HepG2 (cell line): Measurements from ENCODE around the gene NFIC. TPM values are rescaled to one million over a fixed set of nuclear protein-coding genes. Genes with fewer than 3 reads are reported as not detected.

Experiments used
- CBX2 ChIP-seq, 2 experiments: fragments of 200-600 bp in 1 of 2; sonication (generic); formaldehyde crosslinking in 1 of 2; IDR thresholded peaks; 2 replicates each; pipeline versions ENCODE4 v1.7.0 to v1.8.1; 2018 to 2022; ENCODE audit warnings: low read depth in 2 of 2, low read length in 1 of 2, mild to moderate bottlenecking in 1 of 2, missing genetic modification reagents in 1 of 2
- CHCHD3 ChIP-seq: sonication (generic); formaldehyde crosslinking; IDR thresholded peaks from 2 replicates; pipeline ENCODE4 v1.8.0; 2022; ENCODE audit warnings: mild to moderate bottlenecking, missing genetic modification reagents, moderate library complexity
- FLYWCH1 ChIP-seq: sonication (generic); formaldehyde crosslinking; IDR thresholded peaks from 2 replicates; pipeline ENCODE4 v1.8.1; 2023; ENCODE audit warnings: mild to moderate bottlenecking, missing genetic modification reagents
- ISL2 ChIP-seq: sonication (generic); formaldehyde crosslinking; IDR thresholded peaks from 2 replicates; pipeline ENCODE4 v1.5.0; 2020; ENCODE audit warnings: missing genetic modification reagents
- MTA1 ChIP-seq: sonication (generic); formaldehyde crosslinking; IDR thresholded peaks from 2 replicates; pipeline ENCODE4 v1.4.0; 2020; ENCODE audit warnings: missing genetic modification reagents, mild to moderate bottlenecking, borderline replicate concordance
- MXI1 ChIP-seq: IDR thresholded peaks from 3 replicates; pipeline ENCODE4 v1.6.1; 2012; ENCODE audit warnings: low read depth, low read length, inconsistent platforms, borderline replicate concordance
- PHF8 ChIP-seq: sonication (generic); formaldehyde crosslinking; IDR thresholded peaks from 2 replicates; pipeline ENCODE4 v1.5.0; 2020; ENCODE audit warnings: missing genetic modification reagents
- SKI ChIP-seq: fragments of 450-650 bp; IDR thresholded peaks from one replicate; pipeline ENCODE4 v1.6.1; 2018; ENCODE audit warnings: mild to moderate bottlenecking; ENCODE audit not compliant: partially characterized antibody
- SRSF1 ChIP-seq: fragments of 200-400 bp; formaldehyde crosslinking; optimal IDR thresholded peaks from 2 replicates; pipeline ENCODE3; 2017; ENCODE audit warnings: mild to moderate bottlenecking, low read depth, low read length, moderate library complexity
- ZBTB20 ChIP-seq: sonication (generic); formaldehyde crosslinking; IDR thresholded peaks from 2 replicates; pipeline ENCODE4 v1.8.1; 2023; ENCODE audit warnings: missing genetic modification reagents, low read depth, mild to moderate bottlenecking, borderline replicate concordance
- ZBTB3 ChIP-seq: sonication (generic); formaldehyde crosslinking; IDR thresholded peaks from 2 replicates; pipeline ENCODE4 v1.4.0; 2020; ENCODE audit warnings: low read depth, mild to moderate bottlenecking, moderate library complexity, missing genetic modification reagents, borderline replicate concordance
- ZFP62 ChIP-seq: sonication (generic); formaldehyde crosslinking; IDR thresholded peaks from 2 replicates; pipeline ENCODE4 v1.4.0; 2020; ENCODE audit warnings: missing genetic modification reagents
- ZNF260 ChIP-seq: sonication (generic); formaldehyde crosslinking; IDR thresholded peaks from 2 replicates; pipeline ENCODE4 v1.4.0; 2020; ENCODE audit warnings: missing genetic modification reagents, low read depth, mild to moderate bottlenecking, borderline replicate concordance
- ZNF543 ChIP-seq: sonication (generic); formaldehyde crosslinking; IDR thresholded peaks from 2 replicates; pipeline ENCODE4 v1.4.0; 2020; ENCODE audit warnings: mild to moderate bottlenecking, missing genetic modification reagents
- ZNF614 ChIP-seq: IDR thresholded peaks from 2 replicates; pipeline ENCODE4 v1.6.1; 2018; ENCODE audit warnings: missing biosample characterization, missing genetic modification reagents, inconsistent platforms, borderline replicate concordance
- ZNF720 ChIP-seq: sonication (generic); formaldehyde crosslinking; IDR thresholded peaks from 2 replicates; pipeline ENCODE4 v1.4.0; 2020; ENCODE audit warnings: missing genetic modification reagents
- ZNF746 ChIP-seq: sonication (generic); formaldehyde crosslinking; IDR thresholded peaks from 2 replicates; pipeline ENCODE4 v1.8.0; 2022; ENCODE audit warnings: mild to moderate bottlenecking, missing genetic modification reagents
- polyA plus RNA-seq, 8 experiments: library from polyadenylated mRNA; depleted of rRNA in 3 of 8; stranded (reverse) in 7 of 8; unstranded in 1 of 8; fragments of >200 nt; fragmentation: Illumina TruSeq in 4 of 8; extraction: Trizol in 4 of 8; gene quantifications; 2 replicates each; pipeline versions ENCODE4 v1.2.1 to v1.2.3, GENCODE V29; 2011 to 2016; ENCODE audit warnings: low read depth in 4 of 8, missing spikeins in 1 of 8, mixed read lengths in 1 of 8; ENCODE audit not compliant: insufficient read depth in 1 of 8
- total RNA-seq, 5 experiments: library from RNA; depleted of rRNA; stranded (reverse); fragments of >200 nt; fragmentation: Illumina TruSeq; extraction: Trizol; gene quantifications; 2 replicates each; pipeline ENCODE4 v1.2.3, GENCODE V29; 2016; ENCODE audit warnings: low read depth in 1 of 5
- TF ChIP-seq, protein P1 (sequence below): sonication (generic); formaldehyde crosslinking; conservative IDR thresholded peaks from 2 replicates; pipeline ENCODE4 v1.8.0; 2022; ENCODE audit warnings: mild to moderate bottlenecking, moderate library complexity, missing genetic modification reagents
- TF ChIP-seq, protein P2 (sequence below): sonication (generic); formaldehyde crosslinking; IDR thresholded peaks from 2 replicates; pipeline ENCODE4 v1.5.0; 2020; ENCODE audit warnings: missing genetic modification reagents
- TF ChIP-seq, protein P3 (sequence below): sonication (generic); formaldehyde crosslinking; IDR thresholded peaks from 2 replicates; pipeline ENCODE4 v1.4.0; 2020; ENCODE audit warnings: missing genetic modification reagents, mild to moderate bottlenecking, borderline replicate concordance
- TF ChIP-seq, protein P4 (sequence below): sonication (generic); formaldehyde crosslinking; IDR thresholded peaks from 2 replicates; pipeline ENCODE4 v1.5.1; 2020; ENCODE audit warnings: missing genetic modification reagents, mild to moderate bottlenecking, borderline replicate concordance

Gene NFIC
- total and polyA plus RNA-seq, 2 of the 13 experiments (the other 11 are each of a cell fraction or from before 2014, with no cell fraction given) = 1.3 to 2.5 TPM

DNA sequence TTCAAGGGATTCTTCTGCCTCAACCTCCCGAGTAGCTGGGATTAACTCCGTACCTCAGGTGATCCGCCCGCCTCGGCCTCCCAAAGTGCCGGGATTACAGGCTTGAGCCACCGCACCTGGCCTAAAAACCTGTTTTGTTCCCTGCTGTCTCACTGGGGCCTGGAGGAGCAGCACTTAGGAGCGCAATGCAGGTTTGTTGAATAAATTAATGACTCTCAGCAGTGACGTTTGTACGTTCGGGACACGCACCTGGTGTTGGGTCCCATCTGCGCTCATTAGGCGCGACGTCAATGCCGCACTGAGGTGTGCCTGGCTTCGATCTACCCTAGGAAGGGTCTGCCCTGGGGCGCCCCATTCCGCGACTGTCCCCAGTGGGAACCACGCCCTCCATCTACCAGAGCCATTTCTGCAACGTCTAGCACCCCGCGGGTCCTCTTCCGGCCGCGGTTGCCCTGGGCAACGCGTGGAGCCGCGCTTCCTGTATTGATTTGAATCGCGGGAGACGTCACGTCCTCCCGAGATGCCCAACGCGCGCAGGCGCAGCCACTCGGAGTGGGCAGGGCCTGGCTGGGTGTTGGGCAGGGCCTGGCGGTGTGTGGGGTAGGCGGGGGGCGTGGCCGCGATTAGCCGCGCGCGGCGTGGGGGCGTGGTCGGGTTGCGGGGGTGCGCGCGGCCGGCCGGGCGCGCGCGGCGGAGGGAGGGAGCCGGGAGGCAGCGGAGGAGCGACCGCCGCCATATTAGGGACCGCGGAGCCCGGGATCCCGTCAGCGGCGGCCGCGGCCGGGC, 139.4 kb downstream of the NFIC start, which contains the start of gene FZR1 (continued):
- TF ChIP-seq ZNF720 (CRISPR knock-in tag) (no peak), ZBTB3 (CRISPR knock-in tag) (no peak), PHF8 (CRISPR knock-in tag) (peak; percentile 61), ZFP62 (CRISPR knock-in tag) (no peak), SKI (peak; percentile 36), ZNF746 (no peak), ISL2 (CRISPR knock-in tag) (no peak), CHCHD3 (CRISPR knock-in tag) (no peak; the same call in none of the 2 replicates), MXI1 (peak; percentile 96; the same call in 2 of the 3 replicates), MTA1 (CRISPR knock-in tag) (no peak), CBX2 (IDR thresholded peaks at IDR 0.05; ENCODE audit: low read depth, low read length) (no peak), CBX2 (CRISPR knock-in tag; IDR thresholded peaks at IDR 0.05; ENCODE audit: low read depth) (no peak), ZNF543 (CRISPR knock-in tag) (no peak), ZNF260 (CRISPR knock-in tag) (no peak), ZNF614 (CRISPR knock-in tag) (peak; percentile 69; the same call in 1 of the 2 replicates), FLYWCH1 (CRISPR knock-in tag) (no peak), ZBTB20 (no peak), SRSF1 (no peak)
- TF ChIP-seq, protein P1, sequence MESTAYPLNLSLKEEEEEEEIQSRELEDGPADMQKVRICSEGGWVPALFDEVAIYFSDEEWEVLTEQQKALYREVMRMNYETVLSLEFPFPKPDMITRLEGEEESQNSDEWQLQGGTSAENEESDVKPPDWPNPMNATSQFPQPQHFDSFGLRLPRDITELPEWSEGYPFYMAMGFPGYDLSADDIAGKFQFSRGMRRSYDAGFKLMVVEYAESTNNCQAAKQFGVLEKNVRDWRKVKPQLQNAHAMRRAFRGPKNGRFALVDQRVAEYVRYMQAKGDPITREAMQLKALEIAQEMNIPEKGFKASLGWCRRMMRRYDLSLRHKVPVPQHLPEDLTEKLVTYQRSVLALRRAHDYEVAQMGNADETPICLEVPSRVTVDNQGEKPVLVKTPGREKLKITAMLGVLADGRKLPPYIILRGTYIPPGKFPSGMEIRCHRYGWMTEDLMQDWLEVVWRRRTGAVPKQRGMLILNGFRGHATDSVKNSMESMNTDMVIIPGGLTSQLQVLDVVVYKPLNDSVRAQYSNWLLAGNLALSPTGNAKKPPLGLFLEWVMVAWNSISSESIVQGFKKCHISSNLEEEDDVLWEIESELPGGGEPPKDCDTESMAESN (CRISPR knock-in tag) = peak; percentile 82
- TF ChIP-seq, protein P2, sequence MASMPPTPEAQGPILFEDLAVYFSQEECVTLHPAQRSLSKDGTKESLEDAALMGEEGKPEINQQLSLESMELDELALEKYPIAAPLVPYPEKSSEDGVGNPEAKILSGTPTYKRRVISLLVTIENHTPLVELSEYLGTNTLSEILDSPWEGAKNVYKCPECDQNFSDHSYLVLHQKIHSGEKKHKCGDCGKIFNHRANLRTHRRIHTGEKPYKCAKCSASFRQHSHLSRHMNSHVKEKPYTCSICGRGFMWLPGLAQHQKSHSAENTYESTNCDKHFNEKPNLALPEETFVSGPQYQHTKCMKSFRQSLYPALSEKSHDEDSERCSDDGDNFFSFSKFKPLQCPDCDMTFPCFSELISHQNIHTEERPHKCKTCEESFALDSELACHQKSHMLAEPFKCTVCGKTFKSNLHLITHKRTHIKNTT (CRISPR knock-in tag) = 0 out of 2 replicates have a peak, but pooled peaks have one; percentile 18
- TF ChIP-seq, protein P3, sequence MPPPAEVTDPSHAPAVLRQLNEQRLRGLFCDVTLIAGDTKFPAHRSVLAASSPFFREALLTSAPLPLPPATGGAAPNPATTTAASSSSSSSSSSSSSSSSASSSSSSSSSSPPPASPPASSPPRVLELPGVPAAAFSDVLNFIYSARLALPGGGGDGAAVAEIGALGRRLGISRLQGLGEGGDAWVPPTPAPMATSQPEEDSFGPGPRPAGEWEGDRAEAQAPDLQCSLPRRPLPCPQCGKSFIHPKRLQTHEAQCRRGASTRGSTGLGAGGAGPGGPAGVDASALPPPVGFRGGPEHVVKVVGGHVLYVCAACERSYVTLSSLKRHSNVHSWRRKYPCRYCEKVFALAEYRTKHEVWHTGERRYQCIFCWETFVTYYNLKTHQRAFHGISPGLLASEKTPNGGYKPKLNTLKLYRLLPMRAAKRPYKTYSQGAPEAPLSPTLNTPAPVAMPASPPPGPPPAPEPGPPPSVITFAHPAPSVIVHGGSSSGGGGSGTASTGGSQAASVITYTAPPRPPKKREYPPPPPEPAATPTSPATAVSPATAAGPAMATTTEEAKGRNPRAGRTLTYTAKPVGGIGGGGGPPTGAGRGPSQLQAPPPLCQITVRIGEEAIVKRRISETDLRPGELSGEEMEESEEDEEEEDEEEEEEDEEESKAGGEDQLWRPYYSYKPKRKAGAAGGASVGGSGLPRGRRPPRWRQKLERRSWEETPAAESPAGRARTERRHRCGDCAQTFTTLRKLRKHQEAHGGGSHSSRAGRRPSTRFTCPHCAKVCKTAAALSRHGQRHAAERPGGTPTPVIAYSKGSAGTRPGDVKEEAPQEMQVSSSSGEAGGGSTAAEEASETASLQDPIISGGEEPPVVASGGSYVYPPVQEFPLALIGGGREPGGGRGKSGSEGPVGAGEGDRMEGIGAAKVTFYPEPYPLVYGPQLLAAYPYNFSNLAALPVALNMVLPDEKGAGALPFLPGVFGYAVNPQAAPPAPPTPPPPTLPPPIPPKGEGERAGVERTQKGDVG (CRISPR knock-in tag) = no peak
- TF ChIP-seq, protein P4, sequence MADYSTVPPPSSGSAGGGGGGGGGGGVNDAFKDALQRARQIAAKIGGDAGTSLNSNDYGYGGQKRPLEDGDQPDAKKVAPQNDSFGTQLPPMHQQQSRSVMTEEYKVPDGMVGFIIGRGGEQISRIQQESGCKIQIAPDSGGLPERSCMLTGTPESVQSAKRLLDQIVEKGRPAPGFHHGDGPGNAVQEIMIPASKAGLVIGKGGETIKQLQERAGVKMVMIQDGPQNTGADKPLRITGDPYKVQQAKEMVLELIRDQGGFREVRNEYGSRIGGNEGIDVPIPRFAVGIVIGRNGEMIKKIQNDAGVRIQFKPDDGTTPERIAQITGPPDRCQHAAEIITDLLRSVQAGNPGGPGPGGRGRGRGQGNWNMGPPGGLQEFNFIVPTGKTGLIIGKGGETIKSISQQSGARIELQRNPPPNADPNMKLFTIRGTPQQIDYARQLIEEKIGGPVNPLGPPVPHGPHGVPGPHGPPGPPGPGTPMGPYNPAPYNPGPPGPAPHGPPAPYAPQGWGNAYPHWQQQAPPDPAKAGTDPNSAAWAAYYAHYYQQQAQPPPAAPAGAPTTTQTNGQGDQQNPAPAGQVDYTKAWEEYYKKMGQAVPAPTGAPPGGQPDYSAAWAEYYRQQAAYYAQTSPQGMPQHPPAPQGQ (CRISPR knock-in tag) = no peak
